Duodenal mucosa (tissue), 2 donors: ENCODE data around the gene DNAJC5G.

Experiments used
- H3K27ac ChIP-seq: one replicate; pipeline ENCODE4 v1.7.0; 2013; ENCODE audit warnings: low read depth, low read length
- H3K27me3 ChIP-seq, 2 donors: one replicate each; pipeline ENCODE4 v1.7.0; 2013; ENCODE audit warnings: low read length in 2 of 2, control low read depth in 1 of 2; ENCODE audit not compliant: insufficient read depth in 2 of 2, control insufficient read depth in 1 of 2
- H3K36me3 ChIP-seq, 2 donors: one replicate each; pipeline ENCODE4 v1.7.0; 2013; ENCODE audit warnings: low read length in 2 of 2, control low read depth in 1 of 2; ENCODE audit not compliant: insufficient read depth in 2 of 2, control insufficient read depth in 1 of 2
- H3K4me1 ChIP-seq, 2 donors: one replicate each; pipeline ENCODE4 v1.7.0; 2013; ENCODE audit warnings: low read length in 2 of 2, control low read depth in 1 of 2; ENCODE audit not compliant: insufficient read depth in 2 of 2, control insufficient read depth in 1 of 2
- H3K4me3 ChIP-seq, 2 donors: one replicate each; pipeline ENCODE4 v1.7.0; 2013; ENCODE audit warnings: low read length in 2 of 2, low read depth in 1 of 2
- H3K9ac ChIP-seq, 2 donors: one replicate each; pipeline ENCODE4 v1.7.0; 2013; ENCODE audit warnings: low read length in 2 of 2, low read depth in 1 of 2
- H3K9me3 ChIP-seq, 2 donors: one replicate each; pipeline ENCODE4 v1.7.0; 2013; ENCODE audit warnings: low read length in 2 of 2, control low read depth in 1 of 2; ENCODE audit not compliant: control insufficient read depth in 1 of 2

DNAJC5G gene, protein sequence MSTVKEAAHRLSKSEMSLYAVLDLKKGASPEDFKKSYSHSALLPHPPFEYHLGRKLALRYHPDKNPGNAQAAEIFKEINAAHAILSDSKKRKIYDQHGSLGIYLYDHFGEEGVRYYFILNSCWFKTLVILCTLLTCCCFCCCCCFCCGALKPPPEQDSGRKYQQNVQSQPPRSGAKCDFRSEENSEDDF

DNA sequence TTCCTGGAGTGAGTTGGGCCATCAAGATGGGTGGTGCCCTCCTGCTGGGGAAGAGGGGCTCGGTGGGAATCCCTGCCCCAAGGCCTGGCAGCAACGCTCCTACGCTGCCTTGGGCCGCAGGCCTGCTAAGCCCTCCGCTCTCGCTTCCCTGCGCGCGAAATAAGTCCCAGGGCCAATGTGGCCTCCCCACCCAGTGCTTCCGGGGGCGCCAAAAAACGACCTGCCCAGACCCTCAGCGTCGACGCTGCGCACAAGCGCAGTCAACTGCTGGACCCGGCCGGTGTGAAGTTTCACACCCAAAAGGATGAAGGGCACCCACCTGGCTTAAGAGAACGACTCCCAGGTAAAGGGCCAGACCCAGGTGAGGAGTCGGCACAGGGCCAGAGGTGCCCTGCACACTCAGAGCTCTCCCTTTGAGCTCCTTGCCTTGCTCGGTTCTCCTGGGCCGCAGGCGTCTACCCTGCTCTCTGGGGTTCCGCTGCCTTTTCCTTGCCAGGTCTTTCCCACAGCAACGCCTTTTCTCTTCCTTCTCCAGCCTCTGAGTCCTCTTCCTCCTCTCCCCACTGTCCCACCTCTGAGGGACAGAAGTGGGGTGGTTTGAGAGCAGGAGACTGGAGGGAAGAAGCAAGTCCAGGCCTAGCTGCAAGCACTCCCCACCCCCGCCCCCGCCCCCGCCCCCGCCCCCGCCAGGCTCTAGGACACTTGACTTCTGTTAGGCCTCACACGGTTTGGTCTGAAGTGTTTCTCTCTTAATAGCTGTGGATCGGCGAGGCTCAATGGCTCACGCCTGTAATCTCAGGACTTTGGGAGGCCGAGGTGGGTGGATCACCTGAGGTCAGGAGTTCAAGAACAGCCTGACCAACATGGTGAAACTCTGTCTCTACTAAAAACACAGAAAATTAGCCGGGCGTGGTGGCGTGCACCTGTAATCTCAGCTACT is at the start of gene DNAJC5G:
TSS of gene DNAJC5G (plus strand) at position 223 of the 940 bp plus-strand sequence. CDS start 1,296 bp downstream, outside the sequence.
- H3K9me3 ChIP-seq, result no peaks in the 10 kb centered on the region
- no peak within 1 kb of the TSS for H3K9ac ChIP-seq
- H3K4me3 ChIP-seq, result no peak within 1 kb of the TSS
- no peaks in the 10 kb centered on the region for H3K36me3 ChIP-seq
- peaks cover 6 to 14% of the 10 kb centered on the region in 2 donors for H3K27me3 ChIP-seq
- no peaks in the 10 kb centered on the region for H3K4me1 ChIP-seq
- H3K27ac ChIP-seq, result no peak within 1 kb of the TSS

DNA sequence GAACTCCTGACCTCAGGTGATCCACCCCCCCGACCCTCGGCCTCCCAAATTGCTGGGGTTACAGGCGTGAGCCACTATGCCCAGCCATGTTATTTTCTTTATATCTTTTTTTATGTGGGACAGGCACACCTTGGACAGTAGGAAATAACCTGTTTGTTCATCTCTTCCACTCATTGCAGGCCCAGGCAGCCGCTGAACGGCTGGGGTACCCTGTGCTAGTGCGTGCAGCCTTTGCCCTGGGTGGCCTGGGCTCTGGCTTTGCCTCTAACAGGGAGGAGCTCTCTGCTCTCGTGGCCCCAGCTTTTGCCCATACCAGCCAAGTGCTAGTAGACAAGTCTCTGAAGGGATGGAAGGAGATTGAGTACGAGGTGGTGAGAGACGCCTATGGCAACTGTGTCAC is 49.7 kb upstream of the DNAJC5G start:
- Histone ChIP-seq H3K27ac (no peak overlapping the region), H3K9me3 (no peaks in the 10 kb centered on the region), H3K4me3 (no peak overlapping the region), H3K4me1 (no peaks in the 10 kb centered on the region), H3K36me3 (peaks cover 38 to 83% of the 10 kb centered on the region in 2 donors), H3K27me3 (no peaks in the 10 kb centered on the region), H3K9ac (no peak overlapping the region)

DNA sequence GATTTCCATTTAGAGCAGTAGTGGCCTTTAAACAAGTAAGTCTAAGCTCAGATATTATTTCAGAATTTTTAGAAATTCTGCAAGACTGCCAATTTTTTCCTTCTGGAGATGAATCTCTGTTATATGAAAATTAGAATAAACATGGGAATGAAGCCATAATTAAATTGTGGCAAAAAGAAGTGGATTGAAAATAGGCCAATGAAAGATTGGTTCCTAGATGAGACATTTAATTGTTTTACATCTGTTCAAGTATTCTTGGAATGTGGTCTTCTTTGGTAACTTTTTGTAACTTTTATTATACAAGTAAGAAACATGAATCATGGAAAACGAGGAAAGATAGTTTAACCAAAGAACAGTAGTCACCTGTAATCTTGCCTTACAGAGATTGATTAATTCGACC is 47.7 kb upstream of the DNAJC5G start:
- no peaks in the 10 kb centered on the region for H3K27me3 ChIP-seq
- no peak overlapping the region for H3K27ac ChIP-seq
- H3K9ac ChIP-seq, result no peak overlapping the region
- no peak overlapping the region for H3K4me3 ChIP-seq
- peaks cover 44 to 82% of the 10 kb centered on the region in 2 donors for H3K36me3 ChIP-seq
- no peaks in the 10 kb centered on the region for H3K4me1 ChIP-seq
- no peaks in the 10 kb centered on the region for H3K9me3 ChIP-seq

DNA sequence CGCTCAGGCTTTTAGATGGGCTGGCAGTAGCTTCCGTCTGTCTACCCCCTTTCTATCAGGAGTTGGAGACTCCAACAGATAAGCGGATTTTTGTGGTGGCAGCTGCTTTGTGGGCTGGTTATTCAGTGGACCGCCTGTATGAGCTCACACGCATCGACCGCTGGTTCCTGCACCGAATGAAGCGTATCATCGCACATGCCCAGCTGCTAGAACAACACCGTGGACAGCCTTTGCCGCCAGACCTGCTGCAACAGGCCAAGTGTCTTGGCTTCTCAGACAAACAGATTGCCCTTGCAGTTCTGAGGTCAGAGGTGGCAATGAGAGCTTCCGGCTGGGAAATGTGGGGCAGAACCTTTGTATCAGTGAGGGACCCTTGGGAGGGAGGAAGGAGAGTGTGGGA is 43.3 kb upstream of the DNAJC5G start:
- H3K4me3 ChIP-seq, result no peak overlapping the region
- no peaks in the 10 kb centered on the region for H3K27me3 ChIP-seq
- no peaks in the 10 kb centered on the region for H3K4me1 ChIP-seq
- peaks cover 40 to 85% of the 10 kb centered on the region in 2 donors for H3K36me3 ChIP-seq
- no peak overlapping the region for H3K27ac ChIP-seq
- H3K9me3 ChIP-seq, result no peaks in the 10 kb centered on the region
- no peak overlapping the region for H3K9ac ChIP-seq

DNA sequence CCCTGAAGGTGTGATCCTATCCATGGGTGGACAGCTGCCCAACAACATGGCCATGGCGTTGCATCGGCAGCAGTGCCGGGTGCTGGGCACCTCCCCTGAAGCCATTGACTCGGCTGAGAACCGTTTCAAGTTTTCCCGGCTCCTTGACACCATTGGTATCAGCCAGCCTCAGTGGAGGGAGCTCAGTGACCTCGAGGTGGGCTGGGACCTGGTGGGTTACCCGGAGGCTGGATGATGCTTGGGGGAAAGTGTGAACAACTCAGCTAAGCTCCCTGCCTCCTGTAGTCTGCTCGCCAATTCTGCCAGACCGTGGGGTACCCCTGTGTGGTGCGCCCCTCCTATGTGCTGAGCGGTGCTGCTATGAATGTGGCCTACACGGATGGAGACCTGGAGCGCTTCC is 41.9 kb upstream of the DNAJC5G start:
- H3K9ac ChIP-seq, result no peak overlapping the region
- no peak overlapping the region for H3K27ac ChIP-seq
- no peak overlapping the region for H3K4me3 ChIP-seq
- no peaks in the 10 kb centered on the region for H3K9me3 ChIP-seq
- H3K36me3 ChIP-seq, result peaks cover 46 to 87% of the 10 kb centered on the region in 2 donors
- no peaks in the 10 kb centered on the region for H3K4me1 ChIP-seq
- H3K27me3 ChIP-seq, result no peaks in the 10 kb centered on the region

DNA sequence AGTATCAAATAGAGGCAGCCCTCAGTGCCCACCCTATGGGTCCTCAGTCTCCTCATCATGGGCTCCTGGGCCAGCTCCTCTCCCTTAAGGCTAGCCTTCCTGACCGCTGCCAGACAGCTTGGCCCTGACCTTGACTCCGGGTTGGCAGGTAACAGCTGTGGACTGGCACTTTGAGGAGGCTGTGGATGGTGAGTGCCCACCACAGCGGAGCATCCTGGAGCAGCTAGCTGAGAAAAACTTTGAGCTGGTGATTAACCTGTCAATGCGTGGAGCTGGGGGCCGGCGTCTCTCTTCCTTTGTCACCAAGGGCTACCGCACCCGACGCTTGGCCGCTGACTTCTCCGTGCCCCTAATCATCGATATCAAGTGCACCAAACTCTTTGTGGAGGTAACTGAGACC is 39.1 kb upstream of the DNAJC5G start:
- H3K4me3 ChIP-seq, result no peak overlapping the region
- H3K27me3 ChIP-seq, result no peaks in the 10 kb centered on the region
- H3K9ac ChIP-seq, result no peak overlapping the region
- H3K27ac ChIP-seq, result no peak overlapping the region
- H3K4me1 ChIP-seq, result no peaks in the 10 kb centered on the region
- peaks cover 65 to 97% of the 10 kb centered on the region in 2 donors for H3K36me3 ChIP-seq
- no peaks in the 10 kb centered on the region for H3K9me3 ChIP-seq

DNA sequence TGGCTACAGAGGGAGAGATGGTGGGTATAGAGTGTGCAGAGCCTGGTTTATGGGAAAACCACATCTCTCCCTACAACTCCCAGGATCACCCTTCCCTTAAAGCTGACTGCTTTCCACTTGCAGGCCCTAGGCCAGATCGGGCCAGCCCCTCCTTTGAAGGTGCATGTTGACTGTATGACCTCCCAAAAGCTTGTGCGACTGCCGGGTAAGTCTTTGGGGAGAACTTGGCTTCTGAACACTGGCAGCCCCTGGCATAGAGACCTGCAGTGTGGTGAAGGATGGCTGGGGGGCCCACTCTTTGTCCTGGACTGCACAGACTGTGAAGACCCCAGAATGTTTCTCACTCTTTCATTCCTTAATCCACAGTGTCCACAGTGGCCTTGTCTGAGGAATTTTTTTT is 38.6 kb upstream of the DNAJC5G start:
- no peak overlapping the region for H3K9ac ChIP-seq
- H3K27ac ChIP-seq, result no peak overlapping the region
- no peaks in the 10 kb centered on the region for H3K4me1 ChIP-seq
- H3K36me3 ChIP-seq, result peaks cover 63 to 97% of the 10 kb centered on the region in 2 donors
- H3K4me3 ChIP-seq, result no peak overlapping the region
- no peaks in the 10 kb centered on the region for H3K27me3 ChIP-seq
- H3K9me3 ChIP-seq, result no peaks in the 10 kb centered on the region

DNA sequence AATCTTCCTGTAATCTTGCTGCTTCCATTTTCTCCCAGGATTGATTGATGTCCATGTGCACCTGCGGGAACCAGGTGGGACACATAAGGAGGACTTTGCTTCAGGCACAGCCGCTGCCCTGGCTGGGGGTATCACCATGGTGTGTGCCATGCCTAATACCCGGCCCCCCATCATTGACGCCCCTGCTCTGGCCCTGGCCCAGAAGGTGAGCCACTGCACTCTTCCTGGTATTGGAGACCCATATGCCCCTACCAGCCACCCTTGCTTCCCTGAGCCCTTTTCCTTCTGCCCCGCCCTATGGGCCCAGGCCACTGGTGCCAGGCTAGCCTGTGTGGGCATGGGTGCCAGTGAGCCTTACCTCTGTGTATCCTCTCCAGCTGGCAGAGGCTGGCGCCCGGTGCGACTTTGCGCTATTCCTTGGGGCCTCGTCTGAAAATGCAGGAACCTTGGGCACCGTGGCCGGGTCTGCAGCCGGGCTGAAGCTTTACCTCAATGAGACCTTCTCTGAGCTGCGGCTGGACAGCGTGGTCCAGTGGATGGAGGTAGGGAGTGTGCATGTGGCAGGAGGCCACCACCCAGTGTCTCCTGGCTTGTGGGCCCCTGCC is 37.8 kb upstream of the DNAJC5G start:
- Histone ChIP-seq H3K36me3 (peaks cover 55 to 97% of the 10 kb centered on the region in 2 donors), H3K27me3 (no peaks in the 10 kb centered on the region), H3K4me3 (no peak overlapping the region), H3K9ac (no peak overlapping the region), H3K9me3 (no peaks in the 10 kb centered on the region), H3K27ac (no peak overlapping the region), H3K4me1 (no peaks in the 10 kb centered on the region)

DNA sequence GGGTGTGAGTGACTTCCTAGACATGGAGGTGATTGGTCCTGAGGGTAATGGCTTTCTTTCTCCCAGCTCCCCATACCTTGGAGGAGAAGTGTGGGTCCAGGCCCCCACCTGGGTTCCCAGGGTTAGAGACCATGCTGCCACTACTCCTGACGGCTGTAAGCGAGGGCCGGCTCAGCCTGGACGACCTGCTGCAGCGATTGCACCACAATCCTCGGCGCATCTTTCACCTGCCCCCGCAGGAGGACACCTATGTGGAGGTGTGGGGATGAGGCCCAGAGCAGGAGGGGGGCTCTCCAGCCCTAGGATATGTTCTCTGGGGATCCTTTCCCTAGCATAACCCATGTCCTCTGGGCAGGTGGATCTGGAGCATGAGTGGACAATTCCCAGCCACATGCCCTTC is 36.3 kb upstream of the DNAJC5G start:
- no peak overlapping the region for H3K4me3 ChIP-seq
- no peaks in the 10 kb centered on the region for H3K9me3 ChIP-seq
- no peak overlapping the region for H3K27ac ChIP-seq
- H3K9ac ChIP-seq, result no peak overlapping the region
- H3K36me3 ChIP-seq, result peaks cover 51 to 97% of the 10 kb centered on the region in 2 donors
- no peaks in the 10 kb centered on the region for H3K27me3 ChIP-seq
- no peaks in the 10 kb centered on the region for H3K4me1 ChIP-seq

DNA sequence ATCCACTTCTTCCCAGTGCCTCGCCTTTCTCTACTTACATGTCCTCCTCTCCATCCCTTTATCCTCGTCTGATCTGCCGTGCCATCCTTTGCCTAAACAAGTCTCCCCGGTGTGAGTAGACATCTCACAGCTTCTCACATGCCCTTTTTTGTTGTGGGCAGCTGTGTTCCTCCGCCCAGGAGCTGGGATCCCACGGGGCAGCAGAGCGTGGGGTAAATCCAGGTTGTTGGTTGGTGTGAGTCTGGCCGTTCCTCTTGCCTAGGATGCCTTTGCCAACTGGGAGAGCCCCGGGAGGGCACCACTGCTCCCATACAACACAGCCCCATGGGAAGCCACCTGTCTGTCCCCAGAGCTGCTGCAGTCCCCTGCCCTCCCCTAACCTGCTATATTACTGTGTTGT is 34.8 kb upstream of the DNAJC5G start:
- Histone ChIP-seq H3K27ac (no peak overlapping the region), H3K9ac (no peak overlapping the region), H3K4me3 (no peak overlapping the region), H3K9me3 (no peaks in the 10 kb centered on the region), H3K36me3 (peaks cover 46 to 93% of the 10 kb centered on the region in 2 donors), H3K27me3 (no peaks in the 10 kb centered on the region), H3K4me1 (no peaks in the 10 kb centered on the region)
